Retina (tissue), 1 donor: ENCODE data around the gene GABPA.
"Not testable (repeated sequence)": the region's sequence is repeated elsewhere in the genome, so short reads cannot be mapped to it uniquely, and the experiment has no call there.

ENCODE experiments used
- DNase-seq: peaks from one replicate; pipeline ENCODE4 v3.0.0-alpha.2; 2016

Gene GABPA

GRCh38 chr21:25742900-25743299 is 8.1 kb downstream of the GABPA start:
- DNase-seq: no peak

GRCh38 chr21:25744854-25745253 is 10.1 kb downstream of the GABPA start:
- no peak for DNase-seq

- no peak for DNase-seq
Observed at GRCh38 chr21:25750085-25750484, 15.3 kb downstream of the GABPA start.

- DNase-seq: no peak
Observed at GRCh38 chr21:25752416-25752815, 17.6 kb downstream of the GABPA start.

GRCh38 chr21:25756190-25756932 is 21.6 kb downstream of the GABPA start:
- no peak for DNase-seq

- DNase-seq: no peak
Observed at GRCh38 chr21:25757531-25757930, 22.8 kb downstream of the GABPA start.

GRCh38 chr21:25759573-25759972 is 24.8 kb downstream of the GABPA start:
- no peak for DNase-seq

- DNase-seq: no peak
Observed at GRCh38 chr21:25760061-25760460, 25.3 kb downstream of the GABPA start.

GRCh38 chr21:25760677-25761076 is 25.9 kb downstream of the GABPA start:
- DNase-seq: no peak

GRCh38 chr21:25764065-25764464 is 29.3 kb downstream of the GABPA start:
- DNase-seq: no peak

- DNase-seq: no peak
Observed at GRCh38 chr21:25767921-25768320, 33.1 kb downstream of the GABPA start.

- DNase-seq: no peak
Observed at GRCh38 chr21:25772686-25773085, 37.9 kb downstream of the GABPA start.

GRCh38 chr21:25776440-25776839 is 41.7 kb downstream of the GABPA start:
- no peak for DNase-seq

- not testable (repeated sequence) for DNase-seq
Observed at GRCh38 chr21:25778126-25778875, 43.5 kb downstream of the GABPA start.

GRCh38 chr21:25788677-25789076 is 53.9 kb downstream of the GABPA start:
- DNase-seq: no peak

- peak; percentile 35 for DNase-seq
Observed at GRCh38 chr21:25790122-25790877, 55.5 kb downstream of the GABPA start.

GRCh38 chr21:25790878-25791204 is 56.1 kb downstream of the GABPA start:
- no peak for DNase-seq

- DNase-seq: no peak
Observed at GRCh38 chr21:25791319-25791718, 56.5 kb downstream of the GABPA start.

- peak; percentile 67 for DNase-seq
Observed at GRCh38 chr21:25801217-25802014, 66.6 kb downstream of the GABPA start.

- no peak for DNase-seq
Observed at GRCh38 chr21:25806060-25806459, 71.3 kb downstream of the GABPA start.

GRCh38 chr21:25807191-25807590 is 72.4 kb downstream of the GABPA start:
- no peak for DNase-seq

GRCh38 chr21:25809013-25809412 is 74.2 kb downstream of the GABPA start:
- DNase-seq: no peak

GRCh38 chr21:25811186-25811585 is 76.4 kb downstream of the GABPA start:
- no peak for DNase-seq
